C4-2B (cell line): ENCODE data around the gene GGACT.

Experiments used
- H3K27ac ChIP-seq: fragments of 450-650 bp; 2 replicates; pipeline ENCODE4 v1.5.1; 2017
- CTCF ChIP-seq: fragments of 450-650 bp; conservative IDR thresholded peaks from 2 replicates; pipeline ENCODE4 v1.5.1; 2017; ENCODE audit warnings: mild to moderate bottlenecking
- ZFX ChIP-seq: fragments of 450-650 bp; IDR thresholded peaks from 2 replicates; pipeline ENCODE4 v1.6.1; 2017

GGACT gene

DNA sequence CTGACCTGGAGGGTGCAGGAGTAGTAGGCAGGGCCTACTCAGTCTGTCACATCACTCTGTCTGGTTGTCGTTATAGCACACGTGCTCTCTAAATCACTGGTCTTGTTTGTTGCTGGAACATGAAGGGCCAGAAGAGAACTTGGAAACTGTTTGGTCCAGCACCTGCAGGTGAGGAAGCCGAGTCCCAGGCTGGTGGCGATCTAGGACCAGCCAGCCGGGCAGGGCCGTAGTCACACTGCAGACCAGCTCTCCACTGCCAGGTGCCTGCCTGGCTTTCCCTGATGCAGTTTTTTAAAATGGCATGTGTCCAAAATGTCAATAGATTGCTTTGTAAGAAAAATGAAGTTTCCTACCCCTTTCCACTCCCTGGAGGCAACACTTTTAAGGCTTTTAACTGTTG is 53.7 kb downstream of the GGACT start:
- TF ChIP-seq ZFX: no peak
- TF ChIP-seq CTCF: no peak
- H3K27ac ChIP-seq: no peak overlapping the region

DNA sequence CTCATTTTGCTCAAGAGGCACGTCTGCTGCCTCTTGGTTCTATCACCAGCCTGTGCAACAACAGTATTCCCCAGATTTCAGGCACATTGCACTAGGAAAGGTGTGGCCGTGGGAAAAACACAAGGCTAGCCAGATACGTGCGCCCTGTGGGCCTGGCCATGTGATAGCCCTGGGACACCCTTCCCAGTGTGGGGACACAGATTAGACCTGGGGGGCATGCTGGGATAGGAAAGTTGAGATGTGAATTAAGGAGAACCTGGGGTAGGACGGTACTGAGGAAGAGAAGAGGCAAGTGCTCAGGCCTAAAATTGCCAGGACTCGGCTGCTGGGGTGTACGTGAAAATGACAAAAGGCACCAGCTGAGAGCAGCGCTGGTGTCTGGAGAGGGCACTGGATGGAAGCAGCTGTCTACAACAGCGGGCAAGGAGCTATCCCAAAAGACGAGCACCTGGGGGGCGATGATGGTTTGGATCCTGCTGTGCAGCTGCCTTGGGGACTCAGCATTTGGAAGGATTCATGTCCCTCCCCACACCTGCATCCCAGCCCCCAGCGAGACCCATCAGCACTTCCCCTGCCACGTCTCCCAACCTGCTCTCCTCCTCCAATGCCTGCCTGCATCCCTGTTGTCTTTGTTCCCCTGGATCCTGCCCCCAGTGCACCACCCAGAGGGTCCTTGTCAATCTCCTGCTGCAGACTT is 54.3 kb downstream of the GGACT start:
- no peak for TF ChIP-seq ZFX
- TF ChIP-seq CTCF: no peak
- no peak overlapping the region; the same call in 1 of the 2 replicates for H3K27ac ChIP-seq

DNA sequence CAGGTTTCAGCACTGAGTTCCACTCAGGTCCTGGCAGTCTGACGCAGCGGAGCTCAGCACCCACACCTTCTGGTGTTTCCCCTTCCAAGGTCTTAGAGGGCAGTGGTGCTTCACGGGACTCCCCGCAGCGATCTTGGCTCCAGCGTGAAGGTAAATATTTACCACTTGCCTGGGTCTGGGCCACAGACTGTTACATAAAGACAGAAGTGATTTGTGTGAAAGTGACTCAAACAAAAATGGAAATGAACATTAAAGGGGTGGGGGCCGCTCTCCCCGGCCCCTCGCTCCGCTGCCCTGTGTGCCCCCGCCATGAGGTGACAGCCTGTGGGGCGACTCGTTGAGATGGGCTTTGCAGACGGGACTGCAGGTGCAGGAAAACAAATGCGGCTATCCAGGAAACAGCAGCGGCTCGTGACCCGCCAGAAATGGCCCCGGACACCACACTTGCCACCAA is 55.0 kb downstream of the GGACT start:
- H3K27ac ChIP-seq: no peak overlapping the region; the same call in 1 of the 2 replicates
- TF ChIP-seq CTCF (no peak), ZFX (no peak)

DNA sequence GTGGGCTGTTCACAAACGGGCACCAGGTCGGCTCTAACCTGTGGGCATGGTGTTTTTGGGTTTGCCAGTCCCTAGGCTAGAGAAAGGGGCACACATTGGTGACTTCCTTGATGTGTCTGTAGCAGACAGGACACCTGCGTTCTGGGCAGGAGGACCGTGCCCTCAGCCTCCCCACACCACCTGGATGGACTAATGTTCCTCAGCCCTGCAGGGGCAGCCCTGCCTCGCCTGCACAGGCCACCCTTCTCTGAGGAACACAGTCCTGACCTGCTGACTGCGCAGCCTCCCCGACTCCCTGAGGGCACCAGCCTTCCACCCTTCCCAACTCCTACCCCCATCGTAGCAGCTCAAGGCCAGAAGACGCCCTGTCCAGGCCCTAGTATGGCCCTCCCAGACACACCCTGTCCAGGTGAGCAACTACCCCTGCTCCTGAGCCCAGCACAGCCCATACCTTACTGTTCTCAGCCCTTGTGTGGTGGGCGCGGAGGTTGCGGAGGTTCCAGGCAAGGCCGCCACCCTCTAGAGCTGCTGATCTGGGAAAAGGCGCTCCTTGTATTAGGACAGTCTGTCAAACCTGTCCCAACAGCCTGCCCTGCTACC is 55.7 kb downstream of the GGACT start:
- peak overlapping the region; percentile 14; the same call in 1 of the 2 replicates for H3K27ac ChIP-seq
- TF ChIP-seq ZFX (no peak), CTCF (no peak)

GRCh38 chr13:100532090-100532766 is 56.4 kb downstream of the GGACT start:
- TF ChIP-seq ZFX: no peak
- TF ChIP-seq CTCF: no peak
- no peak overlapping the region for H3K27ac ChIP-seq

DNA sequence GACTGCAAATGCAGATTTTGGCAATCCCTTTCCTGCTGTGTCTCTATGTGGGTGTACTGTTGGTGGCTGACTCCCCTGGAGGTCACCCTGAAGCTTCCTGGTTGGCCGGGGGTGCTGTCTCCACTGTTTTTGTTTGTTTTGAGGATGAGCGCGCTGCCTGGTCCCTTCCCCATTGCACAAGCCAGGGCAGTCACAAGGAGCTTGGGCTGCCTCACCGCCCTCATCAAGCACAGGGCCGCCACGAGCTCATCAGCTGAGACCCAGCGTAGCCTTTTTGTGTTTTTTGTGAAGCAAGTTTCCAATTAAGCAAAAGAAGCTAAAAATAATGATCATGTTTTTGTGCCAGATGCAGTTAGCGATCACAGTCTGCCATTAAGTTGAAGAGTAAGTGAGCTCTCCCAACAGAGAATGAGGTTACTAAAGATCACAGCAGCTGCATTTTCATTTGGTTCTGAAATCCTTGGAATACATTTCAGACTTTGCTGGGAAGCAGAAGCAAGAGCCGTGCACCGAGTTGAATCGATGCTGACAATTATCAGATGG is 57.8 kb downstream of the GGACT start:
- TF ChIP-seq ZFX: no peak
- TF ChIP-seq CTCF: no peak
- H3K27ac ChIP-seq: no peak overlapping the region
